ENCODE results near the gene ARPC4. TPM values are rescaled to one million over a fixed set of nuclear protein-coding genes. Genes with fewer than 3 reads are reported as not detected.
A peak's percentile ranks its signal among the peaks of the same experiment; 100 is the strongest.

Gene ARPC4
- total and polyA plus RNA-seq, 2 experiments from 2014 or later = 149 to 182 TPM

DNA sequence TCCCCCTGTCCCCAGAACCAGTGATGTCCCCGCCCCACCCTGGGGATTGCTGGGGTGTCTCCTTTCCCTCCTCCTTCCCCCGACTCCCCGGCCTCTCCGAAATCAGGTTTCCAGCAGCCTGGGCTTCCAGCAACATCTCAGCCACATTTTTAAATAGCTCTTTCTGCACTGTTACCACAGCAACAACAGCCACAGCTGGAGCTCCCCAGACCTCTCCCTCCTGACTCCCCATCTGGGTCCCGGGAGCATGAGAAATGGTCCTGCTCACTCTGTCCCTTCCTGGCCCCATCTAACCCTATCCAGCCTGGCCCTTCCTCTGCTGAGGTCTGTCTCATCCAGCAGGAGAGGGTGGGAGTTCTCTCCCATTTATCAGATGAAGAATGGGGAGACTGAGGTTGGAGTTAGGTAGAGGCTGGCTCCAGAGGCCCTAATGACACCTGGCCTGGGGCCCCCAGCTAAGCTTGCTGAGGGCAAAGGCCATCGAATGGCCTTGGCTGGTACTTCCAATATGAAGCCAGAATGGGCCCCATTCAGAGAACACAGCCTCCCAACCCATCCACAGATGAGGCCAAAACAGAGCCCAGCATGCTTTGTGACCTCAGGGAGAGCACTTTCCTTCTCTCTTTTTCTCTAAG, 24.6 kb upstream of the ARPC4 start:
- peaks cover 19% of the 10 kb centered on the region for H3K4me1 ChIP-seq (ENCODE audit: insufficient read depth)
- DNase-seq (ENCODE audit: low spot score) = no peak
- H3K27ac ChIP-seq = no peak overlapping the region
- H2AFZ ChIP-seq = no peak overlapping the region
- H3K4me2 ChIP-seq = peak overlapping the region; percentile 88
- H3K4me3 ChIP-seq = no peak overlapping the region
- H4K20me1 ChIP-seq (ENCODE audit: insufficient read depth, poor library complexity, severe bottlenecking) = no peaks in the 10 kb centered on the region
- no peaks in the 10 kb centered on the region for H3K27me3 ChIP-seq
- no peaks in the 10 kb centered on the region for H3K9me3 ChIP-seq (ENCODE audit: low read depth)
- no peaks in the 10 kb centered on the region for H3K79me2 ChIP-seq
- 86% methylated on average over 6 of the region's 6 CpGs for WGBS (ENCODE audit: low lambda C conversion rate, missing lambda C conversion rate)
- TF ChIP-seq, protein P1, sequence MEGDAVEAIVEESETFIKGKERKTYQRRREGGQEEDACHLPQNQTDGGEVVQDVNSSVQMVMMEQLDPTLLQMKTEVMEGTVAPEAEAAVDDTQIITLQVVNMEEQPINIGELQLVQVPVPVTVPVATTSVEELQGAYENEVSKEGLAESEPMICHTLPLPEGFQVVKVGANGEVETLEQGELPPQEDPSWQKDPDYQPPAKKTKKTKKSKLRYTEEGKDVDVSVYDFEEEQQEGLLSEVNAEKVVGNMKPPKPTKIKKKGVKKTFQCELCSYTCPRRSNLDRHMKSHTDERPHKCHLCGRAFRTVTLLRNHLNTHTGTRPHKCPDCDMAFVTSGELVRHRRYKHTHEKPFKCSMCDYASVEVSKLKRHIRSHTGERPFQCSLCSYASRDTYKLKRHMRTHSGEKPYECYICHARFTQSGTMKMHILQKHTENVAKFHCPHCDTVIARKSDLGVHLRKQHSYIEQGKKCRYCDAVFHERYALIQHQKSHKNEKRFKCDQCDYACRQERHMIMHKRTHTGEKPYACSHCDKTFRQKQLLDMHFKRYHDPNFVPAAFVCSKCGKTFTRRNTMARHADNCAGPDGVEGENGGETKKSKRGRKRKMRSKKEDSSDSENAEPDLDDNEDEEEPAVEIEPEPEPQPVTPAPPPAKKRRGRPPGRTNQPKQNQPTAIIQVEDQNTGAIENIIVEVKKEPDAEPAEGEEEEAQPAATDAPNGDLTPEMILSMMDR (IDR thresholded peaks at IDR 0.05; ENCODE audit: poor library complexity) = no peak
- TF ChIP-seq EZH2phosphoT487 (IDR thresholded peaks at IDR 0.05; ENCODE audit: low read depth, severe bottlenecking, unreplicated experiment) = no peak
- no peak for TF ChIP-seq EZH2 (IDR thresholded peaks at IDR 0.05; ENCODE audit: borderline replicate concordance)
- no peaks in the 10 kb centered on the region for H3K36me3 ChIP-seq (replicated peaks; ENCODE audit: insufficient read depth, low read depth)
- H3K9me2 ChIP-seq (replicated peaks; ENCODE audit: insufficient read depth) = no peaks in the 10 kb centered on the region

GRCh38 chr3:9769012-9769411, 23.9 kb upstream of the ARPC4 start:
- H3K36me3 ChIP-seq (replicated peaks; ENCODE audit: insufficient read depth, low read depth) = no peaks in the 10 kb centered on the region
- no peaks in the 10 kb centered on the region for H3K27me3 ChIP-seq
- no peak for DNase-seq (ENCODE audit: low spot score)
- H3K9me3 ChIP-seq (ENCODE audit: low read depth) = no peaks in the 10 kb centered on the region
- no peak overlapping the region for H3K27ac ChIP-seq
- no peaks in the 10 kb centered on the region for H3K9me2 ChIP-seq (replicated peaks; ENCODE audit: insufficient read depth)
- no peaks in the 10 kb centered on the region for H4K20me1 ChIP-seq (ENCODE audit: insufficient read depth, poor library complexity, severe bottlenecking)
- H3K4me2 ChIP-seq = peak overlapping the region; percentile 88
- peaks cover 19% of the 10 kb centered on the region for H3K4me1 ChIP-seq (ENCODE audit: insufficient read depth)
- whole genome bisulfite sequencing (ENCODE audit: low lambda C conversion rate, missing lambda C conversion rate) = 83% methylated on average over 5 of the region's 5 CpGs
- TF ChIP-seq EZH2phosphoT487 (IDR thresholded peaks at IDR 0.05; ENCODE audit: low read depth, severe bottlenecking, unreplicated experiment) (no peak), EZH2 (IDR thresholded peaks at IDR 0.05; ENCODE audit: borderline replicate concordance) (no peak)
- TF ChIP-seq, protein P1 (IDR thresholded peaks at IDR 0.05; ENCODE audit: poor library complexity) = no peak
- H3K79me2 ChIP-seq = no peaks in the 10 kb centered on the region
- no peak overlapping the region for H3K4me3 ChIP-seq
- no peak overlapping the region for H2AFZ ChIP-seq

- no peak for TF ChIP-seq EZH2 (IDR thresholded peaks at IDR 0.05; ENCODE audit: borderline replicate concordance)
- TF ChIP-seq EZH2phosphoT487 (IDR thresholded peaks at IDR 0.05; ENCODE audit: low read depth, severe bottlenecking, unreplicated experiment) = no peak
- TF ChIP-seq, protein P1 (IDR thresholded peaks at IDR 0.05; ENCODE audit: poor library complexity) = no peak
- Histone ChIP-seq H4K20me1 (ENCODE audit: insufficient read depth, poor library complexity, severe bottlenecking) (no peaks in the 10 kb centered on the region), H3K27ac (peak within 1 kb of the TSS; percentile 45), H3K79me2 (no peaks in the 10 kb centered on the region), H3K36me3 (replicated peaks; ENCODE audit: insufficient read depth, low read depth) (no peaks in the 10 kb centered on the region), H3K9me2 (replicated peaks; ENCODE audit: insufficient read depth) (no peaks in the 10 kb centered on the region), H3K27me3 (no peaks in the 10 kb centered on the region), H2AFZ (peak within 1 kb of the TSS; percentile 56), H3K4me1 (ENCODE audit: insufficient read depth) (peaks cover 19% of the 10 kb centered on the region), H3K9me3 (ENCODE audit: low read depth) (no peaks in the 10 kb centered on the region), H3K4me3 (peak within 1 kb of the TSS; percentile 62), H3K4me2 (peak within 1 kb of the TSS; percentile 88)
- DNase-seq (ENCODE audit: low spot score) = peak; percentile 91
- 15% methylated on average over 43 of the region's 49 CpGs for WGBS (ENCODE audit: low lambda C conversion rate, missing lambda C conversion rate)
Observed at GRCh38 chr3:9769426-9770275, 23.2 kb upstream of the ARPC4 start, which contains the start of gene CAMK1. Gene CAMK1 (minus strand): TSS chr3:9769947. CDS start chr3:9767749, 2,198 bp downstream.
